MM.1S (cell line): ENCODE results near the gene TMEM198.

Experiments used
- DNase-seq: peaks from one replicate; pipeline ENCODE4 v3.0.0-alpha.2; 2015
- H2AFZ ChIP-seq: fragments of 300-600 bp; sonication (generic); 2 replicates; pipeline ENCODE4 v1.6.0; 2016; ENCODE audit warnings: antibody characterized with exemption, low read length
- H3F3A ChIP-seq: fragments of 300-600 bp; sonication (generic); 2 replicates; pipeline ENCODE4 v1.6.1; 2016; ENCODE audit warnings: mild to moderate bottlenecking, antibody characterized with exemption, low read length, moderate library complexity, mixed read lengths; ENCODE audit not compliant: insufficient read depth
- H3K27ac ChIP-seq: fragments of 300-600 bp; sonication (generic); 2 replicates; pipeline ENCODE4 v1.5.1; 2016; ENCODE audit warnings: mild to moderate bottlenecking, low read length
- H3K27me3 ChIP-seq: fragments of 300-600 bp; sonication (generic); replicated peaks from 2 replicates; pipeline ENCODE4 v1.6.0; 2016; ENCODE audit warnings: low read length; ENCODE audit not compliant: insufficient read depth
- H3K36me3 ChIP-seq: fragments of 300-600 bp; sonication (generic); replicated peaks from 2 replicates; pipeline ENCODE4 v1.6.1; 2016; ENCODE audit warnings: mild to moderate bottlenecking, low read length, mixed read lengths; ENCODE audit not compliant: insufficient read depth
- H3K4me1 ChIP-seq: fragments of 300-600 bp; sonication (generic); 2 replicates; pipeline ENCODE4 v1.6.1; 2016; ENCODE audit warnings: low read length, mixed read lengths
- H3K4me2 ChIP-seq: fragments of 300-600 bp; sonication (generic); 2 replicates; pipeline ENCODE4 v1.6.0; 2016; ENCODE audit warnings: low read depth, low read length
- H3K4me3 ChIP-seq: fragments of 300-600 bp; sonication (generic); 2 replicates; pipeline ENCODE4 v1.5.1; 2016; ENCODE audit warnings: low read length, mixed read lengths
- H3K79me2 ChIP-seq: fragments of 300-600 bp; sonication (generic); 2 replicates; pipeline ENCODE4 v1.6.1; 2016; ENCODE audit warnings: mixed run types, low read length, mixed read lengths
- H3K9ac ChIP-seq: fragments of 300-600 bp; sonication (generic); 2 replicates; pipeline ENCODE4 v1.6.1; 2016; ENCODE audit warnings: low read length, mixed read lengths
- H3K9me2 ChIP-seq: fragments of 300-600 bp; sonication (generic); replicated peaks from 2 replicates; pipeline ENCODE4 v1.6.1; 2016; ENCODE audit warnings: mild to moderate bottlenecking, low read length, mixed read lengths; ENCODE audit not compliant: insufficient read depth
- H3K9me3 ChIP-seq: fragments of 300-600 bp; sonication (generic); replicated peaks from 2 replicates; pipeline ENCODE4 v1.6.1; 2016; ENCODE audit warnings: mild to moderate bottlenecking, low read length, mixed read lengths; ENCODE audit not compliant: insufficient read depth
- H4K20me1 ChIP-seq: fragments of 300-600 bp; sonication (generic); 2 replicates; pipeline ENCODE4 v1.6.1; 2016; ENCODE audit warnings: mild to moderate bottlenecking, low read length, moderate library complexity, mixed read lengths; ENCODE audit not compliant: insufficient read depth
- CTCF ChIP-seq: fragments of 300-600 bp; sonication (generic); IDR thresholded peaks from 2 replicates; pipeline ENCODE4 v1.5.1; 2016; ENCODE audit warnings: antibody characterized with exemption, low read length, mixed read lengths
- EZH2 ChIP-seq: fragments of 300-600 bp; sonication (generic); optimal IDR thresholded peaks from 2 replicates; pipeline ENCODE3; 2017; ENCODE audit warnings: low read depth, mild to moderate bottlenecking, antibody characterized with exemption, low read length, mixed read lengths
- EZH2phosphoT487 ChIP-seq: fragments of 300-600 bp; sonication (generic); IDR thresholded peaks from 2 replicates; pipeline ENCODE4 v1.6.1; 2018; ENCODE audit warnings: antibody characterized with exemption, low read length

TMEM198 gene

GRCh38 chr2:219496247-219496824 is 47.5 kb upstream of the TMEM198 start:
- no peak overlapping the region for H3K9ac ChIP-seq
- H3K27me3 ChIP-seq, result peaks cover 61% of the 10 kb centered on the region
- H3K36me3 ChIP-seq, result no peaks in the 10 kb centered on the region
- no peaks in the 10 kb centered on the region for H3K9me2 ChIP-seq
- H4K20me1 ChIP-seq, result no peaks in the 10 kb centered on the region
- TF ChIP-seq EZH2phosphoT487, result no peak
- no peak for TF ChIP-seq CTCF
- no peak overlapping the region for H3K4me2 ChIP-seq
- no peaks in the 10 kb centered on the region for H3F3A ChIP-seq
- peaks cover 13% of the 10 kb centered on the region for H3K79me2 ChIP-seq
- no peak for DNase-seq
- peaks cover 11% of the 10 kb centered on the region for H3K4me1 ChIP-seq
- H2AFZ ChIP-seq, result no peak overlapping the region
- no peaks in the 10 kb centered on the region for H3K9me3 ChIP-seq
- H3K27ac ChIP-seq, result no peak overlapping the region
- no peak overlapping the region for H3K4me3 ChIP-seq

GRCh38 chr2:219496825-219497494 is 46.9 kb upstream of the TMEM198 start:
- Histone ChIP-seq H3K4me2 (no peak overlapping the region), H3K9me2 (no peaks in the 10 kb centered on the region), H3K9me3 (no peaks in the 10 kb centered on the region), H3K27me3 (peaks cover 55% of the 10 kb centered on the region), H3K27ac (no peak overlapping the region), H4K20me1 (no peaks in the 10 kb centered on the region), H3K36me3 (no peaks in the 10 kb centered on the region), H3K79me2 (peaks cover 13% of the 10 kb centered on the region), H3K9ac (no peak overlapping the region), H3K4me3 (no peak overlapping the region), H3F3A (no peaks in the 10 kb centered on the region), H2AFZ (no peak overlapping the region), H3K4me1 (peaks cover 11% of the 10 kb centered on the region)
- DNase-seq, result no peak
- no peak for TF ChIP-seq CTCF
- TF ChIP-seq EZH2, result no peak
- TF ChIP-seq EZH2phosphoT487, result no peak

GRCh38 chr2:219497495-219498279 is 46.1 kb upstream of the TMEM198 start:
- peak overlapping the region; percentile 95 for H3K4me2 ChIP-seq
- DNase-seq, result no peak
- no peaks in the 10 kb centered on the region for H4K20me1 ChIP-seq
- peak overlapping the region; percentile 91; the same call in 1 of the 2 replicates for H3K9ac ChIP-seq
- H3K27me3 ChIP-seq, result peaks cover 48% of the 10 kb centered on the region
- peak overlapping the region; percentile 88 for H3K4me3 ChIP-seq
- no peaks in the 10 kb centered on the region for H3F3A ChIP-seq
- H3K79me2 ChIP-seq, result peaks cover 13% of the 10 kb centered on the region
- H3K4me1 ChIP-seq, result peaks cover 11% of the 10 kb centered on the region
- peak overlapping the region; percentile 98 for H2AFZ ChIP-seq
- H3K9me2 ChIP-seq, result no peaks in the 10 kb centered on the region
- no peaks in the 10 kb centered on the region for H3K36me3 ChIP-seq
- TF ChIP-seq CTCF (no peak), EZH2 (no peak), EZH2phosphoT487 (no peak)
- H3K9me3 ChIP-seq, result no peaks in the 10 kb centered on the region
- H3K27ac ChIP-seq, result no peak overlapping the region; the same call in 1 of the 2 replicates
